Right lobe of liver (tissue), 4 donors: ENCODE results near the gene ZCCHC10.
"Not testable (repeated sequence)": the region's sequence is repeated elsewhere in the genome, so short reads cannot be mapped to it uniquely, and the experiment has no call there.

Source experiments
- POLR2A ChIP-seq: fragments of 450-650 bp; IDR thresholded peaks from one replicate; pipeline ENCODE4 v1.6.1; 2017; ENCODE audit warnings: antibody characterized with exemption, mild to moderate bottlenecking
- TF ChIP-seq, protein P1 (sequence below), 4 donors: fragments of 200-600 bp in 3 of 4; fragments of 450-650 bp in 1 of 4; IDR thresholded peaks; one replicate each; pipeline versions ENCODE4 v1.5.1 to v1.8.0; 2016 to 2022; ENCODE audit warnings: antibody characterized with exemption in 4 of 4, mild to moderate bottlenecking in 2 of 4
- donor health status: DM: no; HTN: no; CAD: no.
- donor health status: DM: no; HTN: no; CAD: no.
- donor health status: DM: no; HTN: yes; CAD: no.

DNA sequence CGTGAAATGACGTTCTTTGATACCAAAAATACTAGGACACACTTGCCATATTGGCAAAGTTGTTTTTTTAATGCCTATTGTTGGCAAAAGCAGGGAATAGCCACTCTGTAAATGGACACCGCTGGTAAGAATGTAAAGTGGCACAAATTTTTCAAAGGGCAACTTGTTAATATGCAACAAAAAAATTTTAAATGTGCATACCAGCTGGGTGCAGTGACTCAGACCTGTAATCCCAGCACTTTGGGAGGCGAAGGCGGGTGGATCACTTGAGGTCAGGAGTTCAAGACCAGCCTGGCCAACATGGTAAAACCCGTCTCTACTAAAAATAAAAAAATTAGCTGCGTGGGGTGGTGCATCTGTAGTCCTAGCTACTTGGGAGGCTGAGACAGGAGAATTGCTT is 6.9 kb downstream of the ZCCHC10 start:
- TF ChIP-seq, protein P1, sequence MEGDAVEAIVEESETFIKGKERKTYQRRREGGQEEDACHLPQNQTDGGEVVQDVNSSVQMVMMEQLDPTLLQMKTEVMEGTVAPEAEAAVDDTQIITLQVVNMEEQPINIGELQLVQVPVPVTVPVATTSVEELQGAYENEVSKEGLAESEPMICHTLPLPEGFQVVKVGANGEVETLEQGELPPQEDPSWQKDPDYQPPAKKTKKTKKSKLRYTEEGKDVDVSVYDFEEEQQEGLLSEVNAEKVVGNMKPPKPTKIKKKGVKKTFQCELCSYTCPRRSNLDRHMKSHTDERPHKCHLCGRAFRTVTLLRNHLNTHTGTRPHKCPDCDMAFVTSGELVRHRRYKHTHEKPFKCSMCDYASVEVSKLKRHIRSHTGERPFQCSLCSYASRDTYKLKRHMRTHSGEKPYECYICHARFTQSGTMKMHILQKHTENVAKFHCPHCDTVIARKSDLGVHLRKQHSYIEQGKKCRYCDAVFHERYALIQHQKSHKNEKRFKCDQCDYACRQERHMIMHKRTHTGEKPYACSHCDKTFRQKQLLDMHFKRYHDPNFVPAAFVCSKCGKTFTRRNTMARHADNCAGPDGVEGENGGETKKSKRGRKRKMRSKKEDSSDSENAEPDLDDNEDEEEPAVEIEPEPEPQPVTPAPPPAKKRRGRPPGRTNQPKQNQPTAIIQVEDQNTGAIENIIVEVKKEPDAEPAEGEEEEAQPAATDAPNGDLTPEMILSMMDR (IDR thresholded peaks at IDR 0.05), result not testable (repeated sequence)
- not testable (repeated sequence) for TF ChIP-seq POLR2A
